Measurements from ENCODE around the gene VPS13D. TPM values are rescaled to one million over a fixed set of nuclear protein-coding genes. Genes with fewer than 3 reads are reported as not detected.

Gene VPS13D
- total and polyA plus RNA-seq, 5 experiments from 2014 or later = 5.3 to 64.9 (median 7.5) TPM

DNA sequence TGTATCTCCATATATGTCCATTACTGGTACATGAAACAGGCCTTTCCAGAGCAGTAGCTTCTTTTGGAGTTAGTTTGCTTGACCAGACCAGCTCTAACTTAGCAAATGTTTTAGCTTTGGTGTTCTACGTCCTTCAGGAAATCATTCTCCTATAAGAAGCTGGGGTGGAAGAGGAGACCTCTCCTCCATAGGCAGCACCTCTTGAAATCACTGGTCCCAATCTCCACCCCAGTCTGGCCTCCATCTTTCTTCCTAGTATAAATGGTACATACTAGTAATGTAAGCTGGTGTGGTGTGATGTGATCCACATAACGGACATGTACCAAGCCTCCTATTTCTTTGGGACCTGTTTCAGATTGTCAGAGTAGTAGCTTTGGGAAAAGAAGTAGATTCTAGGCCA, 216.8 kb downstream of the VPS13D start:
- H3K4me1 Mint-ChIP-seq = peaks cover 32 to 79% (median 72%) of the 10 kb centered on the region in 4 donors
- ATAC-seq (no peak), DNase-seq (no peak)
- POLR2A ChIA-PET = interaction anchor here (0.6 to 15.8 kb wide), 7 partner anchors 10 to 172 kb away, joined by 3 to 211 read pairs (median 4); no protein-coding TSS in a partner anchor
- peak overlapping the region in 5 of 10 donors; percentile 6 to 75 (median 63) for H3K27ac Mint-ChIP-seq
- H3K4me3 Mint-ChIP-seq = no peak overlapping the region
- peaks cover 0 to 10% (median 2%) of the 10 kb centered on the region in 3 donors for H3K36me3 Mint-ChIP-seq
- H3K27me3 Mint-ChIP-seq = no peaks in the 10 kb centered on the region
- H3K9me3 Mint-ChIP-seq = no peaks in the 10 kb centered on the region

DNA sequence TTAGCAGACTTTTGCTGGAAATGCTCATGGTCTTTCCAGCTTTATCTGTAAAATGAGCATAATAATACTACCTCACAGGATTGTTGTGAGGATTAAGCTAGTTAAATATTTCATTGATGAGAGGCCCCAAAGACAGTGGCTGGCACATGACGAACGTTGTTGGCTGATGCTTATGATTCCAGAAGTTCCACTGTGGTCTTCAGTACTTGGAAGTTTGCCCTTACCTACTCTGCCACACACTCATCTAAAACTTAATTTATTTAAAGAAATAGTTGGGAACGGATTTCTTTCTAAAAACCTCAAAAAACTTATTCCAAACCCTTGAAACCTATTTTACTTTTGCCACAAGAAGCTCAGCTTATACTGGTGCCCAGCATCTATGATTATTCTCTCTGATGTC, 217.5 kb downstream of the VPS13D start:
- Mint-ChIP-seq H3K4me1 (peaks cover 31 to 84% (median 77%) of the 10 kb centered on the region in 4 donors), H3K27me3 (no peaks in the 10 kb centered on the region), H3K4me3 (peak overlapping the region in 1 of 10 donors; percentile 81), H3K27ac (peak overlapping the region in 1 of 10 donors; percentile 44), H3K36me3 (peaks cover 0 to 10% (median 2%) of the 10 kb centered on the region in 3 donors), H3K9me3 (no peaks in the 10 kb centered on the region)
- DNase-seq = no peak
- no peak for ATAC-seq
- POLR2A ChIA-PET = interaction anchor here (0.6 to 15.8 kb wide), 8 partner anchors 9 to 171 kb away, joined by 3 to 211 read pairs (median 6); partner anchors contain the start of gene DHRS3

DNA sequence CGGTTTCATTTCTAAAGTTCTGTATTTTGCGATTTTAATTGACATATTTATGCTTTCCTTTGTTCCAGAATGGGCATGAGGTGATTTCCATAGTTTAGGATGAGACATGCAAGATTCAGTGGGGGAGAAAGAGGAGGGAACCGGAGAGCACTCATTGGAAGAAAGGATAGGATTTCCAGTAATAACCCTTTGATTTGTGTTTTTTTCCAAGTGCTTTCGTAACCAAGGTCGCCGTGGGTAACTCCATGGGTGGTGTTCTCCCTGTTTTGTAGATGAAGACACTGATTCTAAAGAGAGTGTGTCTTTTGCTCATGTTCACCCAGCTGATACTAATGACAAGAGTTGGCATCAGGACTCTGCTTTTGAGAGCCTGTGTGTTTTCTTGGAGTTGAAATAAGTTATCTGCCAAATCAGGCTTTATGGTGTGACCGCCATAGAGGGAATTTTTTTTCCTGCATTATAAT, 218.1 kb downstream of the VPS13D start:
- POLR2A ChIA-PET = interaction anchor here (0.6 to 15.8 kb wide), 7 partner anchors 11 to 170 kb away, joined by 3 to 211 read pairs (median 4); partner anchors contain the start of gene DHRS3
- Mint-ChIP-seq H3K27me3 (no peaks in the 10 kb centered on the region), H3K27ac (peak overlapping the region in 6 of 10 donors; percentile 44 to 97 (median 84)), H3K4me3 (peak overlapping the region in 3 of 10 donors; percentile 39 to 85 (median 81)), H3K4me1 (peaks cover 35 to 84% (median 78%) of the 10 kb centered on the region in 4 donors), H3K9me3 (no peaks in the 10 kb centered on the region), H3K36me3 (peaks cover 0 to 13% (median 2%) of the 10 kb centered on the region in 3 donors)
- ATAC-seq = no peak
- no peak for DNase-seq

DNA sequence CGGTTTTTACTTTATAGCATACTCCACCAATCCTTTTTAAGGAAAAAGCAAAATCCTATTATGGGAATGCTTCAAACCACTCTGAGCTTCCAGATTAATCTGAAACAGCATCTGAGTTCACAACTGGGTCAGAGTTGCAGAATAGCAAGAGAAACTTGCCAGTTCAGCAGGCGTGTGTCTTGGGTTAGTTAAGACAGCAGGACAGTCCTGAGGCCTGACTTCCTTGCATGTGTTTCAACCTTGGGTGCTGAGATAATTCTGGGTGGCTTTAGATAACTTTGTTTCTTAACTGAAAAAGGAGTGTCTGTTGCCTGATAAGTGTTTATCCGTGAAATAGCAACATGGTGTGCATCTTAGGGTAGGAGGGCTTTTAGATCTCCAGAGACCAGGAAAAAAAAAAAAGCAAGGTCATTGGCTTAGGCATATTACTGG, 218.9 kb downstream of the VPS13D start:
- Mint-ChIP-seq H3K27ac (peak overlapping the region; percentile 60 to 100 (median 94)), H3K9me3 (no peaks in the 10 kb centered on the region), H3K27me3 (no peaks in the 10 kb centered on the region), H3K4me1 (peaks cover 41 to 87% (median 80%) of the 10 kb centered on the region in 4 donors), H3K36me3 (peaks cover 0 to 9% (median 2%) of the 10 kb centered on the region in 3 donors), H3K4me3 (peak overlapping the region in 9 of 10 donors; percentile 76 to 88 (median 84))
- POLR2A ChIA-PET = interaction anchor here (1.0 to 15.8 kb wide), 8 partner anchors 10 to 169 kb away, joined by 3 to 211 read pairs (median 7); partner anchors contain the start of gene DHRS3
- DNase-seq (no peak), ATAC-seq (no peak)

DNA sequence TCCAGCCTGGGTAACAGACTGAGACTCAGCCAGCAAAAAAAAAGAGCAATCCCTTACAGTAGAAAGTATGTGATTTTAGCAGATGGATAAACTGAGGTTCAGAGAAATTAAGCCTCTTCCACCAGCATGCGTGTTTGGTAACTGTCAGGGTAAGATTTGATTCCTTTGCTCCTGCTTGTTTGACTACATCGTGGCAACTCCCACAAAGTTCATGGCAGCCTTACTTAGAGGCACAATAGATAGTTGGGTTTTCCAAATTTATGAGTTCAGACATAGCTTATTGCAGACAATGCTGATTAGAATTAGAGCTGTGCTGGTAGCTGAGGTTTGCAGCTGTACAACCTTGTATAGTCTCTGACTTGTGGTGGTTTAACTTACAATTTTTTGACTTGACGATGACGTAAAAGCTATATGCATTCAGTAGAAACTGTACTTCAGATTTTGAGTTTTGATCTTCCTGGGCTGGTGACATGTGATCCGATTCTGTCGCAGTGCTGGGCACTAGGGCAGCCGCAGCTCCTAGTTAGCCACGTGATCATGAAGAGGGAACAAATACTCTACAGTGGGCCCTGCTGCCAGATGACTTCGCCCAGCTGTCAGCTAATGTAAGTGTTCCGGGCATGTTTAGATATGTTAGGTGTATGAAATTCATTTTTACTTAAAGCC, 220.4 kb downstream of the VPS13D start:
- POLR2A ChIA-PET = interaction anchor here (0.7 to 15.8 kb wide), 8 partner anchors 11 to 169 kb away, joined by 3 to 211 read pairs (median 4); no protein-coding TSS in a partner anchor
- ATAC-seq = peak; percentile 10 to 51

DNA sequence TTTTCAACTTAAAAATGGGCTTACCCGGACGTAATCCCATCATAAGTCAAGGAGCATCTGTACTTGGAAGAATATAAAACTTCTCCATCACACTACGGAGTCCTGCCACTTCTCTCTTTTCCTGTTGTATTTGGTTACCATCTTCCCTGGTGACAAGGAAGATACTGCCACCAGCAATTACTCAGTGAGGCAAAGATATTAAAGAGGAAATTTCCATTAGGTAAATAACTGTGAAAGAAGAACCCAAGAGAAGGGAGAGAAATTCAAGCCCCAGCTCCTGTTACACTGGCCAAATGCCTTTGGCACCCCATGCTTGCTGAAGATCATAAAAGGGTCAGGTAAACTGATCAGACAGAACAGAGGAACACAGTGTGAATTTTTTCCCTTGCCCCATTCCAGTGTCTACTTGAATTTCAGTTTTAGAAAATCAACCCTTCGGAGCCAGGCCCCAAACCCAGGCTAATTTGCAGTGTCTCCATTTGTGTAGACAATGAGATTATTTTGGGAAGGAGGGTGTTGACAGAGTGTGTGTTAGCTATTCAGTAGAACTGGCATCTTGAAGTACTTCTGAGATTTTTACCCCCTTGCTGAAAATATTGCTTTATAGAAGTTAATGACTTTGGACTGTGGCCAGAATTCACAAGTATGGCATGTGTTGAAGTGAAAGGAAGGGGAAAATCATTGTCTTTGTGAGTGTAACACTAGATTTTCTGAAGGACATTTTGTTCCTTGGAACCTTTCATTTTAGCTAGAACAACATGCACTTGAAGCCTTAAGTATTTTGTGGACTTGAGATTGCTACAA, 221.1 kb downstream of the VPS13D start:
- peak overlapping the region; percentile 8 to 100 (median 95) for H3K27ac Mint-ChIP-seq
- no peaks in the 10 kb centered on the region for H3K9me3 Mint-ChIP-seq
- peaks cover 42 to 91% (median 90%) of the 10 kb centered on the region in 4 donors for H3K4me1 Mint-ChIP-seq
- H3K27me3 Mint-ChIP-seq = no peaks in the 10 kb centered on the region
- no peak for DNase-seq
- H3K36me3 Mint-ChIP-seq = peaks cover 0 to 9% (median 0%) of the 10 kb centered on the region in 3 donors
- peak overlapping the region in 8 of 10 donors; percentile 80 to 88 (median 84) for H3K4me3 Mint-ChIP-seq
- POLR2A ChIA-PET = interaction anchor here (0.7 to 15.8 kb wide), 8 partner anchors 11 to 168 kb away, joined by 3 to 211 read pairs (median 4); no protein-coding TSS in a partner anchor
- ATAC-seq = no peak

More for the DNA sequence above, 220.4 kb downstream of the VPS13D start:
- Mint-ChIP-seq H3K9me3 (no peaks in the 10 kb centered on the region), H3K36me3 (peaks cover 0 to 9% (median 0%) of the 10 kb centered on the region in 3 donors), H3K4me3 (peak overlapping the region; percentile 76 to 88 (median 84)), H3K4me1 (peaks cover 42 to 90% (median 88%) of the 10 kb centered on the region in 4 donors), H3K27me3 (no peaks in the 10 kb centered on the region), H3K27ac (peak overlapping the region; percentile 86 to 100 (median 95))
- DNase-seq = peak in 5 of 10 donors; percentile 21 to 58 (median 44)

DNA sequence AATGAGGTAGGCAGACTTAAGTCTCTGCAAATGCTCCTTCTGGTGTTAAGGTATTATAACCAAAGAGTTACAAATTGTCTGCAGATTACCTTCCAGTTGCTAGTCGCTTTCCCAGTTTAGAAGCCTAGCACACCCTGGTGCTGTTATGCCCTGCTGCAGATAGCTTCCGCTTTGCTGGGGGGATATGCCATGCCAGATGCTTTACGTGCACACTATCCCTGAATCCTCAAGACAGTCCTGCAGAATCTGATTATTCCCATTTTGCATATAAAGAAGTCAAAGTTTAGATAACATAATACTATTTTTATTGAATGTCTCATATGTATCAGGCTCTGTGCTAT, 221.7 kb downstream of the VPS13D start:
- Mint-ChIP-seq H3K36me3 (peaks cover 0 to 8% (median 0%) of the 10 kb centered on the region in 3 donors), H3K9me3 (no peaks in the 10 kb centered on the region), H3K4me1 (peaks cover 40 to 93% (median 91%) of the 10 kb centered on the region in 4 donors), H3K27me3 (no peaks in the 10 kb centered on the region), H3K27ac (peak overlapping the region in 6 of 10 donors; percentile 49 to 100 (median 78)), H3K4me3 (peak overlapping the region in 3 of 10 donors; percentile 29 to 81 (median 48))
- POLR2A ChIA-PET = interaction anchor here (0.9 to 15.8 kb wide), 2 partner anchors 10 to 23 kb away, joined by 3 to 211 read pairs; no protein-coding TSS in a partner anchor
- DNase-seq (no peak), ATAC-seq (no peak)

DNA sequence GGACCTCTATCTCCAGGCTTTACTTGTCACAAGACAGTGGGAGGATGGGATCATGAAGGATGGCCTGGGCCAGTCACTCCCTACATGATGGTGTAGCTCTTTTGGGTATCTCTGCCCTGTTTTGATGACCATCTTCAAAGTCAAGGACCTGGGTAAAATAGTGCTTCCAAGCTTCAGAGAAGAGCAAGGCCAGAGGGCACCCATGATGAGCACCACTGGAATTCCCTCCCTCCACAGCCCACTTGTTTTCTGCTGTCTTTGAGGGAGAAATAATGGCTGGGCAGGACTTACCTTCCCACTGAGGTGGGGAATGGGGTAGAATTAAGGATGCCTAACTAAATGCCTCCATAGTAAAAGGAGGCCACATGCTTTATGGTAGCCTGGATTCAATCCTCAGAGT, 222.4 kb downstream of the VPS13D start:
- peaks cover 0 to 13% (median 0%) of the 10 kb centered on the region in 3 donors for H3K36me3 Mint-ChIP-seq
- POLR2A ChIA-PET = interaction anchor here (0.9 to 15.8 kb wide), 5 partner anchors 9 to 58 kb away, joined by 3 to 211 read pairs (median 5); no protein-coding TSS in a partner anchor

DNA sequence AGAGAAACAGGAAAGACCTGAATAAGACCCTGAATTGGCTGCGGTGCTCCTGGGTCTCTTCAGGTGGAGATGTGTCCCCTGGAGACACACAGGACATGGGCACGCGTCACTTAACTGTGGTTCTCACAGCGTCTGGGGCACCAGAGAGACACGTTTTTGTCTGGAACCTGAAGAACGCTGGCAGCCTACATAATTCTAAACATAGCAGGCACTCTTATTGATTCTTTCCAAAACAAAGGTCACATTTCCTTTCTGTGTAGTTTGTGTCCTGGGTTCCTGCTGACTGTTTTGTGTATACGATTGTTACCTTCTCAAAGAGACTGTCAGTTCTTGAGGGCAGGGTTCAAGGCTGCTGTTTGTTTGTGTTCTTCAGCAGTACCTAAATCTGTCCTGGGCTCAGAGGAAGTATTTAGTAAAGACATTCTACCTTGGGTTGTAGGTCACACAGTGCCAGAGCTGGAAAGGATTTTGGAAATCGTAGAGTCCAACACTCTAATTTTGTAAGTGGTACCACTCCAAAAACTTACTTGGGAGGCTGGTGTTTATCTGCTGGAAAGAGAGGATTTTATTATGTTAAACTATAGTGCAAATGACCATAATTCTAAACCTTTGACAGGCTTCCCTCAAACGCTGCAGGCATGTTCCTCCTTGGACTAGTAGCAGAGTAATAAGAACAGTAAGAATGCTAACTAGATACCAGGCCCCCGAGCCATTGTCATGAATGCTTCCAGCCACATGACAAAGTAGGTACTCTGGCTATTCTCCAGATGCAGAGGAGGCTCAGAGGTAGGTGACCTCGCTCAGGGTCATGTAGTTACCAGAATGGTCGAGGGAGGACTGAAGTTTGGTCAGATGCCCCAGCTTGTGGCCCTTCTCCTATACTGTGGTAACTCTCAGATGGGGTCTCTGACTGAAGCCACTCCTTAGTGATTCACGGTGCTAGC, 223.8 kb downstream of the VPS13D start:
- DNase-seq (peak in 5 of 10 donors; percentile 17 to 64 (median 53)), ATAC-seq (peak; percentile 29 to 58)
- POLR2A ChIA-PET = interaction anchor here (0.6 to 15.8 kb wide), 7 partner anchors 8 to 165 kb away, joined by 3 to 211 read pairs (median 4); partner anchors contain the start of gene DHRS3
- H3K4me3 Mint-ChIP-seq = peak overlapping the region; percentile 12 to 84 (median 63)
- H3K9me3 Mint-ChIP-seq = no peaks in the 10 kb centered on the region
- no peaks in the 10 kb centered on the region for H3K27me3 Mint-ChIP-seq
- H3K36me3 Mint-ChIP-seq = peaks cover 0 to 18% (median 1%) of the 10 kb centered on the region in 3 donors
- H3K4me1 Mint-ChIP-seq = peaks cover 39 to 94% (median 93%) of the 10 kb centered on the region in 4 donors
- peak overlapping the region; percentile 71 to 100 (median 90) for H3K27ac Mint-ChIP-seq

More for the DNA sequence above, 222.4 kb downstream of the VPS13D start:
- H3K27me3 Mint-ChIP-seq = no peaks in the 10 kb centered on the region
- no peaks in the 10 kb centered on the region for H3K9me3 Mint-ChIP-seq
- peak overlapping the region in 1 of 10 donors; percentile 1 for H3K4me3 Mint-ChIP-seq
- ATAC-seq (no peak), DNase-seq (no peak)
- H3K27ac Mint-ChIP-seq = peak overlapping the region in 7 of 10 donors; percentile 22 to 100 (median 91)
- peaks cover 44 to 95% (median 93%) of the 10 kb centered on the region in 4 donors for H3K4me1 Mint-ChIP-seq

DNA sequence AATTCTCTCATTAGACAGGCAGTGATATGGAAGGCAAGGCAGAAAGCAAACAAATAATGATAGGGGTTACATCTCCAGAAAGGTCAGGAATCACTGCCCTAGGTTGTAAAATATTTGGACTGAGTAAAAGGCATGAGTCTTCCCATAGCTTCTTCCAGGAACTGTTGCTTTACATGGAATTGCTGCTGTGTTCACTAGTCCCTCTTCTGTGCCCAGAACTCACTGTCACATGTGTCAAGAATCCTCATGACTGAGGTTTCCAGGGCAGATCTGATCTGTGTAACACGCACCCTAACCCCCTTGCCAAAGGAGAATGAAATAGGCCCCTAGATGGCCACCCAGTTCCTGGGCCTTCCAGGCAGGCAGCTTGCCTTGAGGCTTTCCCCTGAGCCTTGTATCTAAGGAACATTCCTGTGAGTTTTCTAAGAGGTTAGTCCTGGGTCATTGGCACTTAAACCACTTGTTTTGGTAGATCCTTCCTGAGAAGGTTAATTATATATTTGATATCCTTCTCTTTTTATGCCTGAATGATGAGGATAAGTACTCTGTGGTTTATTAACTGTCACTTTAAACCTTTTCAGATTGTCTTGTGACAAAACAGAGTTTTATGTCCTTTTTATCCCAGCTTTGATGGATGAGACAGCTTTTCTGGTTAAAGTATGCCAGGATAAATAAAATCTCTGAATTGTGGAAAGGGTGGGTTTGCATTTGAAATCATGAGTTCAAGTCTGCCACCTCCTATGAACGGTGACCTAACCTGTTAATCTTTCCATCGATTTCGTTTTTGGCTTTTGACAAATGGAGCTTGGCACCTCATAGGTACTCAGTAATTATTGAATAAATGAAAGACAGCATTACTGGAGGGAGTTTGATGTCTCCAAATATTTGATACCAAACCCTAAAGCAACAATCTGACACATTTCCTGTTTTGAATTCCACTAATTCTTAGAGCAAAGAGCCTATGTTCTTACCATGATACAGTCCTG, 224.9 kb downstream of the VPS13D start:
- peak overlapping the region; percentile 65 to 100 (median 90) for H3K27ac Mint-ChIP-seq
- peaks cover 0 to 20% (median 6%) of the 10 kb centered on the region in 3 donors for H3K36me3 Mint-ChIP-seq
- H3K9me3 Mint-ChIP-seq = no peaks in the 10 kb centered on the region
- ATAC-seq (no peak), DNase-seq (no peak)
- H3K4me1 Mint-ChIP-seq = peaks cover 30 to 90% (median 90%) of the 10 kb centered on the region in 4 donors
- POLR2A ChIA-PET = interaction anchor here (0.6 to 15.8 kb wide), 5 partner anchors 13 to 164 kb away, joined by 3 to 211 read pairs (median 3); partner anchors contain the start of gene DHRS3
- peak overlapping the region in 8 of 10 donors; percentile 24 to 71 (median 53) for H3K4me3 Mint-ChIP-seq
- no peaks in the 10 kb centered on the region for H3K27me3 Mint-ChIP-seq
